HL-60/S4 (cell line): ENCODE results near the gene KNTC1.
"Not testable (repeated sequence)": the region's sequence is repeated elsewhere in the genome, so short reads cannot be mapped to it uniquely, and the experiment has no call there.

ENCODE experiments used
- in situ Hi-C: fragments of 300-500 bp; cut with MboI; formaldehyde crosslinking; loops from 2 replicates; pipeline ENCODE4 v1.14.3; 2022; ENCODE audit warnings: low sequenced_read_pairs

Gene KNTC1

DNA sequence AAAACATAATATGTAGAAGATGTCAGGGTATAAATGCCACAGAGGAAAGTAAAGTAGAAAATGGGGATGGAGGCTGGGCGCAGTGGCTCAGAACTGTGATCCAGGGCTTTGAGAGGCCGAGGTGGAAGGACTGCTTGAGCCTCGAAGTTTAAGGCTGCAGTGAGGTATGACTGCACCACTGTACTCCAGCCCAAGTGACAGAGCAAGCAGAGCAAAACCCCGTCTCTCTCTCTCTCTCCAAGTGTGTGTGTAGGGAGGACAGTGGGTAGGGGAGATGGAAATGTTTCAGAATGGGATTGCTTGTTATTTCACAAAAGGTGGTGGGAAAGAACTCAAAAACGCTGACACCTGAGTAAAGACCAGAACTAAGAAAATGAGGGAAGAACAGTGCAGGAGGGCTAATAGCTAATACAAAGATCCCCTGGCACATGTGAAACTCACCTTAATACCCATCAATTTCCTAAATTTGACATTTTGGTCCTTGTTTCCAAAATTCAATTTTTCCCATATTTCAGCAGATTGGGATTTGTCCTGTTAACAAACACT lies 20.6 kb upstream of the KNTC1 start:
- in situ Hi-C loops = no loop called here

DNA sequence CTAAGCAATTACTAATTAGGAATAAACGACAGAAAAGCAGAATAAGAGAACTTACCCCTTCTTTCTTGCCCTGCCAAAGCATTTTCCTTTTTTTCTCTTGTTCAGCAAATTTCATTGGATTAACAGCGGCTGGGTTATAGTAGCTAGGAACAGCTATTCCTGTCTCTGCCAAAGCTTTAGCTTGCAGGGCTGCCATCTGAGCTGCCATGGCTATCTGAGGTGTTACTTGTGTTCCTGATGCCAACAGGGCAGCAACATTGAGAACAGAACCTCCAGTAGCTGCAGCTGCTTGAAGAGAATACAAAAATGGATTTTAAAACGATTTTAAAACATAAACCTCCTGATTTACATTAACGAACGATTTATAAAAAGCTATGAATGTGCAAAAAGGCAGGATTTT lies 18.9 kb upstream of the KNTC1 start:
- in situ Hi-C loops = no loop called here

DNA sequence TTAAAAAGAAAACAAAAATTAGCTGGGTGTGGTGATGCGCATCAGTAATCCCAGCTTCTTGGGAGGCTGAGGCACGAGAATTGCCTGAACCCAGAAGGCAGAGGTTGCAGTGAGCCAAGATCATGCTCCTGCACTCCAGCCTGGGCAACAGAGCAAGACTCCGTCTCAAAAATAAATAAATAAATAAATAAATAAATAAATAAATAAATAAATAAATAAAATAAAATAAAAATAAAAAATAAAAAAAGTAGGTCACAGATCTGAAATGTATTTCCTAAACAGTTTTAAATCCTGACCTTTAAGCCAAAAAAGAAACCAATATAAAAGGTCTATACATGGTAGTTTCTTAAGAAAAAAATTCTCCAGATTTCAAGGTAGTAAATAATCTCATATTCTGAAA lies 14.0 kb upstream of the KNTC1 start:
- in situ Hi-C loops = not testable (repeated sequence)

DNA sequence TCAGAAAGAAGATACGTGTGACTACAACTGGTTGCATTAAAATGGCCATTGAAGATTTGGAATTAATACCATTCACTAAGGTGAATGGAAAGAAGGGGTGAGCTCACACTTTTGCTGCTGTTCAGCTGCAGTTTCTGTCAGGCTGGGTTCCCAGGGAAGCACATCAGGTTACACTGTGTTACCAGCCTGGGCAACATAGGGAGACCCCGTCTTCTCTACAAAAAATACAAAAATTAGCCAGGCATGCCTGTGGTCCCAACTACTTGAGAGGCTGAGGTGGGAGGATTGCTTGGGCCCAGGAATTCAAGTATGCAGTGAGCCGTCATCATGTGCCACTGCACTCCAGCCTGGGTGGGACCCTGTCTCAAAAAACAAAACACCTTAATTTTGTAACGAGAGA lies 13.4 kb upstream of the KNTC1 start:
- in situ Hi-C loops = no loop called here

DNA sequence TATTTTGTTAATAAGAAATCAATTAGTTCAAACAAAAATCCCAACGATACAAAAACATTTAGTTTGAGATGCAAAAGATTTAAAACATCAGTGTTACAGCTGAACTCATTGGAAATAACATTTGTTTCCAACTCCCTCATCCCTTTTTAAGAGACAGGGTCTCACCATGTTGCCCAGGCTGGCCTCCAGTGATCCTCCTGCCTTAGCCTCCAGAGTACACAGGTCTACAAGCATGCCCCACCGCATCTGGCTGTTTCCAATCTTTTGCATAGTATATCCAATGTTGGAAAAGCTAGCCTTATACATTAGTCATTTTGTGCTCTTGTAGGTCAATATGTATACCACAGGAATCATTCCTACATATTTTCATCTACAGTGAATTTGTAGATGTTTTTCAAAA lies 11.8 kb upstream of the KNTC1 start:
- in situ Hi-C loops = no loop called here

DNA sequence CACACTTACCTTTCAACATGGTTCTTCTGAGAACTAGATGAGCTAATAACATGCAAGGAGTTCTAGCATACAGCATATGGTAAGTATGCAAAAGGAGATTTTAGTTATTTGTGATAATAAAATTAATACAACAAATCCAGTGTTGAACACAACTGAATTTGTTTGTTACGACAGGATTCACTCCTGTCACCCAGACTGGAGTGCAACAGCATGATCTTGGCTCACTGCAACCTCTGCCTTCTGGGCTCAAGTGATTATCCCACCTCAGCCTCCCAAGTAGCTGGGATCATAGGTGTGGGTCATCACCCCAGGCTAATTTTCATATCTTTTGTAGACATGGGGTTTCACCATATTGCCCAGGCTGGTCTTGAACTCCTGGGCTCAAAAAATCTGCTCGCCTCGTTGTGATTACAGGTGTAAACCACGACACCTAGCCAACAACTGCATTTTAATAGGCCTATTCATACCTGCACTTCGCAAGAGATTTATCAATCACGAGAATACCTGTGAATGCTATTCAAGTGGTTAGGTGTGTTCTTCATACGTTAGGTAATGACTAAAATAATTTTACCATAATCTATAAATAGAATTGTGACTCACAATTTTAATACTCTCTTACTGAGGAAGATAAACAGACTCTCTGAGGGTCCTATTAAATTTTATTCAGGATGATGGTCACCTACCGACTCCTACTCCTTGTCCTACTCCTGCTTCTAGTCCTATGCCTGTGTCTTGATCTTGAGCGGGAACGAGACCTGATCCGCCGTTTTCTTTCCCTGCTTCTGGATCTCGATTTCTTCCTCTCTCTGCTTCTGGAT lies 10.3 kb upstream of the KNTC1 start:
- in situ Hi-C loops = no loop called here

DNA sequence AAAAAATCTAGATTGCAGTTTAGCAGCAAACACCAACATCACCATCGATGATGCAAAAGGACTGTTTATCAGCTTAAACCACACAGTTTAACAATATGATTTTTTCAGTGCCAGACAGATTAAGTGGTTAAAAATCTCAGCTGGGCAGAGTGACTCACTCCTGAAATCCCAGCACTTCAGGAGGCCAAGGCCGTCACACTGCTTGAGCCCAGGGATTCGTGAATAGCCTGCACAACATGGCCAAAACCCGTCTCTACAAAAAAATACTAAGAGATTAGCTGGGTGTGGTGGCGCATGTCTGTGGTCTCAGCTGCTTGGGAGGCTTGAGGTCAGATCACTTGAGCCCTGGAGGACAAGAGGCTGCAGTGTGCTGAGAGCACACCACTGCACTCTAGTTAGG lies 9.2 kb upstream of the KNTC1 start:
- in situ Hi-C loops = no loop called here

DNA sequence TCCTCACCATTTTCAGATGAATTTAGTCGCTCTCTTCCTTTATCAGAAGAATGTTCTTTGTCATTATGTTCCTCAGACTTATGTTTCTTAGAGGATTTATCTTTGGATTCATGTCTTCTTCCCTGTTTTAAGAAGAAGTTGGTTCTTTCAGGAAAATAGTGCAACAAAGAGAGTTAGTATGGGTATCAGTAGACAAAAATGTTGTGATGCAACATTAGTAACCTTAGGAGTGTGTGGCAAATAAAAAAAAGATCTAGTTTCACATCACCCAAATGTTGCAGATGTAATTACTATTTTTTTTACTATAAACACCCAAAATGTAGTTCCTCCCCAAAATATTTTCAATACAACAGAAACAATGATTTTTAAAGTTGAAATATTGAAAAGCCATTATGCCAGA lies 8.1 kb upstream of the KNTC1 start:
- in situ Hi-C loops = no loop called here

DNA sequence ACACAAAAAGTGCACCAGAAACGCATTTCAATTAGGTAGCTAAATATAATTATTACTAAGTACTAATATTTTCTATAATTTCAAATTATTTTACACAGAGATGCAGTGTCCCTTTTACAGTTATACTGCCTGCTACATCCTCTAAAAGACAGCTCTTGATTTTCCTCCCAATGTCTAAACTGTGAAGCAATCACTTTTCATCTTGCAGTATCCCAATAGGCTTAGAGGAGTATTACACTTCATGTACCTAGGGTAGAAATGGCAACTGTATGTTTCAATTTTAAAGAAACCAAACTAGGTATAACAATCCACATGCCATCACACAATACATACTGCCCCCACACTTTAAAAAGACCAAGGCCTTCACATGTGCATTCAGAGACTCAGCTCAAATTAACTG lies 7.6 kb upstream of the KNTC1 start:
- in situ Hi-C loops = no loop called here

DNA sequence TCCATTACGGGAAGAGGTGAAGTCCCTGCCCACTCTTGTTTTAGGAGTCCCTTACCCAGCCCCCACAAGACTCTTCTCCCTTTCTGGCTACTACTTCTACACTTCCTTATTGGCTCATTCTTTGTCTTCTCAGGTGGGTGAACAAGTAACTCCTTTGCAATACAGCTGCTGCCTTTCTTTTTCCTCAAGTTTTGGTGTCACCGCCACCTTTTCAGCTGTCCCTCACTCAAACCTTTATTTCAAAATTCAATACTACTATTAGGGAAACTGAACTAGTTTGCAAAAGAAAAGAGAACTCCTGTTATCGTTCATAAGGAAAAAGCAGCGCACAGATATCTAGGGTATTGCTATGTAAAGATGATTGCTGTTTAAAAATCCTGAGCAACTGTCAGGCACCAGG lies 6.4 kb upstream of the KNTC1 start:
- in situ Hi-C loops = no loop called here

DNA sequence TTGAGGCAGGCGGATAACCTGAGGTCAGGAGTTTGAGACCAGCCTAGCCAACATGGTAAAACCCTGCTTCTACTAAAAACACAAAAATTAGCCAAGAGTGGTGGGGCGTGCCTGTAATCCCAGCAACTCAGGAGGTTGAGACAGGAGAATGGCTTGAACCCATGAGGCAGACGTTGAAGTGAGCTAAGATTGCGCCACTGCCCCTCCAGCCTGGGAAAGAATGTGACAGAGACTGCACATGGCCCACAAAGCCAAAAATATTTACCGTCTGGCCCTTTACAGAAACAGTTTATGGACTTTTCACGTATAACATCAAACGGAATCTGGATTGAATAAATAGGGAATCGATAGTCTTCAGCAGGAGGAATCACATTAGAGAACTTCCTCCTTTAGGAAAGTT lies 3.8 kb upstream of the KNTC1 start:
- in situ Hi-C loops = no loop called here

DNA sequence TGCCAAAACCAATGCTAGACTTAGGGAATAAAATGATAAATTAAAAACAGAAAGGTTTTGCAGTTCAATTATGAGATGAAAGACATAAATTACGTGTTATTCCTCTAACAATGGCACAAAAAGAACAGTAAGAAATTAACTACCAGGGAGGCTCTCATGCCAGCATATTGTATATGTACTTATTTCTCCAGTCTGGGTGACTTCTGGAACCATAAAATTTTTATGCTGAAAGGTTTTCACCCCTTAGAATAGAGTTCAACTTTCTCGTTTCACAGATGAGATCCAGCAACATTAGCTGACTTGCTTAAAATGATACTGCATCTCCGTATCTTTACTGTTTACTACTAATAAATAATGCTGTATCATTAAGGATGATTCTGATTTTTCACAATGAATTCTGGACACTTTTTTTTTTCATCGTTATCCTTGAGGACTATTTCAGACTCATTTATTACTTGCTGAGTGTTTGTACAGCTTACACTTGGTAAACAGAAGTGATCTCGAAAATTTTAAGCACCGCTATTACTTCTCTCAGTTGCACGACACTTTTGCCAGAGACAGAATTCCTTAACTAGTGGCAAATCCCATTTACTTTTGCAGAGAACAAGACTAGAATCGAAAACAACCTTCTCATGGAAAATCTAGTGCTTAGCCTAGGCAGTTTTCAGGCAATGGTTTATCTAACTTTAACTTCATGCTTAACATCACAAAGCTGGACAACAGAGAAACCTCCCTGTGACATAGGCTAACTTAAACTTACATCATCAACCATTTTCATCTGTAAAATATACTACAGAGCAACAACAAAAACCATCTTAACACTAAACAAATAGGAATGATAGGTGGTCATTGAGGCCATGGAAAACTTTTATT lies 3.0 kb upstream of the KNTC1 start:
- in situ Hi-C loops = no loop called here

DNA sequence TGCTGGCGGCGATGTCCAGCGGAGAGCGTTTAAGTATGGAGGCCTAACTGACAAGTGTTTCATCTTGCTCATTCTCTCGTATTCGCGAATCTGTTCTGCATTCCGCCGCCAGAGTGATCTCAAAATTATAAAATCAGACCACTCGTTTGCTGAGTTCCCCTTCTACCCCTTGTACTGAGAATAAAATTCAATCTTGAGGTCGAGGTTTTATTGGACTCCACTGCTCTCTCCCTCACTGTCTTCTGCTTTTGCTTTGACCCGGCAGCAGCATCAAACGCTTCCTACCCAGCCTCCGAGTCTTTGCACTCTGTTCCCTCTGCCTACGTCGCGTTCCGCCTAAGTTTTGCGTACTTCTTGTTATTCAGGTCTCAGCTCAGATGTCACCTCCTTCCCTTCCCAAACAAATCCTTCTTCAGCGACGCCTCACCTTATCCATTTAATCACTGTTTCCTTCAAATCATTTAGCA lies 462 bp downstream of the KNTC1 start:
- in situ Hi-C loops = no loop called here

DNA sequence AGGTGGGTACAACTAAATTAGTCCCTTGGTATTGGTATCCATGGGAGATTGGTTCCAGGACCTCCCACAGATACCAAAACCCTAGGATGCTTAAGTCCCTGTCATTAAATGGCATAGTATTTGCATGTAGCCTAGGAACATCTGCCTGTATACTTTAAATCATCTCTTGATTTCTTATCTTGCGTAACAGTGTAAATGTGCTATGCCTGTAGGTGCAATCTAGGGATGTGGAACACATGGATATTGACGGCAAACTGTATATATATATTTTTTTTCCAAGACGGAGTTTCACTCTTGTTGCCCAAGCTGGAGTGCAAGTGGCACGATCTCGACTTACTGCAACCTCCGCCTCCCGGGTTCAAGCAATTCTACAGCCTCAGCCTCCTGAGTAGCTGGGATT lies 1.5 kb downstream of the KNTC1 start:
- in situ Hi-C loops = no loop called here

DNA sequence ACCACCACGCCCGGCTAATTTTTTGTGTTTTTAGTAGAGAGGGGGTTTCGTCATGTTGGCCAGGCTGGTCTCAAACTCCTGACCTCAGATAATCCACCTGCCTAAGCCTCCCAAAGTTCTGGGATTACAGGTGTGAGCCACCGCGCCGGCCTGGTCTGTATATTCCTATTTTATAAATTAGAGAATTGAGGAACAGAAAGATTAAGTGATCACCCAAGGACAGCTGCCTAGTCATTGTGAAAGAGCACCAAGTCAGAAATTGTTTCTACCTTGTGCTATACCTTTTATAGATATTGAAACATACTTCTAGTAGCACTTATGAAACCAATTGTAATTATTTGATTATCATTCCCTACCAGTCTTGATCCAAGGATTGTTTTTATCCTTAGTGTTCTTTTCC lies 1.9 kb downstream of the KNTC1 start:
- in situ Hi-C loops = no loop called here

DNA sequence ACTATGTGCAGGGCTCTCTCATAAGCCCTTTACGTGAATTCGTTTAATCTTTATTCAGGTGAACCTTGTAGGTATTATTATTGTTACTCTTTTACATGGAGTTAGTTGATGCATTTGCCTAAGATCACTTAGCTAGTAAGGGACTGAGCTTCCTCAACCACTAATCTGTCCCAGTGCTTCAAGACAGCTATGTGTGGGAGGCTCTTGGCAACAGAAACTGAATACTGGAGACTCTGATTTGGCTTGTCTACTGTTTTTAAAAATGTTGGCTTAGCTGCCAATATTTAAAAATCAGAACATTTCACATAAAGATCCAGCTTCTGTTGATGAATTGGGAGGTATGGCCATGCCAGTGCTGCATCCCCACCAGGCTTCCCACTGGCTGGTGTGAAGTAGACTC lies 6.8 kb downstream of the KNTC1 start:
- in situ Hi-C loops = no loop called here

DNA sequence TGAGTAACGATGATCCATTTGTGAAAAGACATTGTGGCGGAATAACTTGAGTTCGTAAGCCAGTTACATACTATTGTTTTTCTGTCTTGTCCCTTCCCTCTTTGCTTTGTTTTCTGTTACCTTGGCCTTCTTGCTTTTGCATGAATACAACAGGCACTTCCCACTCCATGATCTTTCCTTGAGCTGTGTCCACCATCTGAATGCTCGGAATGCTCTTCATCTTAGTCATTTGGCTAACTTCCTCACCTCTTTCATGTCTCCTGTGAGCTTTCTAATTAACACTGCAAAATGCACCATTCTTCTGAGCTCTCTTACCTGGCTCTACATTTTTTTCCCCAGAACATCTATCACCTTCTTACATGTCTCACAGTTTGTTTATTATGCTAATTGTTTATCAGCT lies 10.0 kb downstream of the KNTC1 start:
- in situ Hi-C loops = no loop called here

DNA sequence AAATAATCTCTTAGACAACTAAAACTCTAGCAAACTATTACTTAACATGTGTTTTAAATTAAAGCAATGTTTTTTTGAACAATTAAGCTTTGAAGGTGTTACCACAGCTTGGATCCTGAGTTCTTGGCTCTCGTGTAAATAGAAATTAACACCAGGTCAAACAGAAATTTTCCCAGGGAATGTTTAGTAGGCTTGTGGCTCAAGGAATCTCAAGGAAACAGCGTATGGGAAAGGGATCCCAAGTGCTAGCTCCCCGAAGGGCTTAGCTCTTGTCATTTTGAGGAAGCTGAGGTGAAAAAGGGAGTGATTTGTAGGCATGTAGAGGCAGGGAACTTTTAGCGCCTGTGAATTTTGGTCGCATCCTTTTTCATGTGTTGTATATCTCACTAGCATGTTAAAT lies 11.4 kb downstream of the KNTC1 start:
- in situ Hi-C loops = no loop called here

DNA sequence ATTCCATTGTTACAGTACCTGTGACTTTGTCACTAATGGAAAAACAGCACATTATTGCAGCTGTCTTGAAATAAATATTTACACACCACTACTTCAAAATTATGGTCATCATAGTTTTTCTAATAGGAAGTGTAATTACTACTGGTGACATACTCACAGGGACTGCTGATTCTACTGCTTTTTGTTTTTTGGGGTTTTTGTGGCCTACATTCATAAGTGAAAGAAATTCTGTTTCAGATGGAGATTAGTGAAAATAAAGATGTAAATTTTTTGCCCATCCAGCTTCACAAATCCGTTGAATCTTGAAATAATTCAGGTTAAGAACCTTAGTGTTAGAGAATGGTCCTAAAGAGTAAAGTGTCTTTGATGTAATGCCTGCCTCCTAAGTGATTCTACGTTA lies 17.5 kb downstream of the KNTC1 start:
- in situ Hi-C loops = no loop called here

DNA sequence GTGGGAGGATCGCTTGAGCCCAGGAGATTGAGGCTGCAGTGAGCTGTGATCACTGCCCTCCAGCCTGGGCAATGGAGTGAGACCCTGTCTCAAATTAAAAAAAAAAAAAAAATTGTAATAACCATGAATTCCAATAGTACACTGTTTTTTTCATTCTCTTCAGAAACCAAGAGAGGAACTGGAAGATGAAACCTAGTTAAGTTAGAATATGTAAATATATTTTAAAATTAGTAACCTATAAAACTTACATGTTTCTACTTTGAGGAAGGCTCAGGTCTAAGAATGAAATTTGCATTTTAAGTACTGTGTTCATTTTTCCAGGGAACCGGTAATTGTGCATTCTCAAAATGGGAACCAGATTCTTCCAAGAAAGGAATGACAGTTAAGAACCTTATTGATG lies 18.8 kb downstream of the KNTC1 start:
- in situ Hi-C loops = no loop called here

DNA sequence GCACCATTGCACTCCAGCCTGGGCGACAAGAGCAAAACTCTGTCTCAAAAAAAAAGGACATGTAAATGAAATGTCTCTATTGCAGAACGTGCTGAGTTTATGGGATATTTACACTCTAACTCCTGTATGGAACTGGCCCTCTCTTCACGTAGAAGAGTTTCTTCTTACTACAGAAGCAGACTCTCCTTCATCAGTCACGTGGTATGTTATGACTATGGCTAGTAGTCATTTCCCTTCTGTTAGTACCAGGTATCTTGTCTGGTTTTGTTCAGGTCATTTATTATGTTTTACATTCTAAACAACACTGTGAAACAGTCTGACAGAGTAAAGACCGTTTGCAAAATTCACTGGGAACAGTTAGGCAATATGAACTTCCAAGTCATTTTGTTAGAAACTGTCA lies 20.3 kb downstream of the KNTC1 start:
- in situ Hi-C loops = no loop called here
